HTR-8/SVneo (cell line): ENCODE data around the gene TPCN1.

Experiments
- DNase-seq: peaks from one replicate; pipeline ENCODE4 v3.0.0; 2011; ENCODE audit warnings: low spot score, mixed read lengths; ENCODE audit not compliant: insufficient read length
- FAIRE-seq: peaks from 2 replicates; lab custom pipeline; 2011; peaks lifted over from hg19 to GRCh38; lab: Jason Lieb, UNC

TPCN1 gene

DNA sequence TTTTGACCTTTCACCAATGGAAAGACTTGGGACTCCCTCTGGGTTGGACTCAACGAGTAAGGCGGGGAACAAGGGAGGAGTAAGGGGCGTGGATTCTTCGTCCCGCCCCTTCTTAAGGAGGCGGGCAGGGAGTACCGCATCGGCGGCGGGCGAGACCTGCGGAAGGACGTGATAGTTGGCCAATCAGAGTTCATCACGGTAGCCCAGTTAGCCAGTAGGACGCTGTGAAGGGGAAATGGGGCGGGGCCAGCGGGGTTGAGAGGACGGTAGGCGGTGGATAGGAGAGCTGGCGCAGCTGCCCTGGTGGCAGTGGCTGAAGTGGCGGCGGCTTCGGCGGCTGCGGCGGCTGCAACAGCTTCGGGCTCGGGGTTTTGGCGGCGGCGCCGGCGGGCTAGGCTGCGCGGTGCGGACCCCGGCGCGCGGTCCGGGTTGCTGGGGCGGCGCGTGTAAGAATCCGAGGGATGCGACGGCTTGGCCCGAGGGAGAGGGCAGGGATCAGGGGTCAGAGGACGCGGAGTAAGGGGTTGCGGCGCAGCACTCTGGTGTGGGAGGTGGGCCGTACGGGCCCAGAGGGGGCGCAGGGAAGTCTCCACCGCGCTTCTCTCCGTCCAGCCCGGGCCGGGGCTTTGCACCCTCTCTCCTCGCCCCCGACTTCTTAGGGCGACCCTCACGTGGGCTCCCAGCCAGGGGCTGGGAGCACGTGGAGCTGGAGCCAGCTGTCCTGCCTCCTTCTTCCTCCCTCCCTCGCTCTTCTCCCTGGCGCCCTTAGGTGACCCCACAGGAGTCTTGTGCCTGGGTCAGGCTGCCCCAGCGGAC lies at the start of gene TPCN1:
TSS of gene TPCN1 (plus strand) at position 284 of the 816 bp plus-strand sequence. CDS start 5,389 bp downstream, outside the sequence.
- peak; percentile 89 for FAIRE-seq
- peak; percentile 99 for DNase-seq

DNA sequence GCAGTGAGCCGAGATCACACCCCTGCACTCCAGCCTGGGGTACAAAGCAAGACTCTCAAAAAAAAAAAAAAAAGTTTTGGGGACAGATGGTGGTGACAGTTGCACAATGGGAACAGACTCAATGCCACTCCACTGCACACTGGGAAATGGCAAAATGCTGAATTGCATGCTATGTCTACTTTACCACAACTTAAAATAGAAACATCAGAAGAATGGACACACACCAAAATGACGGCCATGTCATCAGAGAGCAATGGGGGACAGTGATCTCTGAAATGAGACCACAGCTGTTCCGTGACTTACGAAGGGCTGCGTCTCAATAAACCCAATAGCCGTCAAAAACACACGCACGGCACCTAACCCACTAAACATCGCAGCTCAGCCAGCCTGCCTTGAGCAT lies 49.7 kb upstream of the TPCN1 start:
- no peak for DNase-seq

DNA sequence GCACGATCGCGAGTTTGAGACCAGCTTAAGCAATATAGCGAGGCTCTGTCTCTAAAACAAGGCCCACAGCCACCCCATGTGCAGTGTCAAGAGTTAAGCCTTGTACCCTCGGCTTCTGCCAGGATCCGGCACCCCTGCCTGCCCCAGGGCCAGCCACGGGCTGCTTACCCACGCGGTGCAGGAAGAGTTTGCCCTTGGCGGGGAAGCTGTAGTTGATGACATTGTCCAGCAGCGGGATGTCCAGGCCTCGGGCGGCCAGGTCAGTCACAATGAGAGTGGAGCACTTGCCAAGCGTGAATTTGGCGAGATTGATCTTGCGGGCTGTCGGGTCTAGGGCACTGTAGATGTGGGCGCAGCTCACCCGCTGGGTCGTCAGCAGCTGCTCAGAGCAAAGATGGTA lies 49.1 kb upstream of the TPCN1 start:
- no peak for FAIRE-seq

More for the DNA sequence above, 49.7 kb upstream of the TPCN1 start:
- FAIRE-seq = no peak

DNA sequence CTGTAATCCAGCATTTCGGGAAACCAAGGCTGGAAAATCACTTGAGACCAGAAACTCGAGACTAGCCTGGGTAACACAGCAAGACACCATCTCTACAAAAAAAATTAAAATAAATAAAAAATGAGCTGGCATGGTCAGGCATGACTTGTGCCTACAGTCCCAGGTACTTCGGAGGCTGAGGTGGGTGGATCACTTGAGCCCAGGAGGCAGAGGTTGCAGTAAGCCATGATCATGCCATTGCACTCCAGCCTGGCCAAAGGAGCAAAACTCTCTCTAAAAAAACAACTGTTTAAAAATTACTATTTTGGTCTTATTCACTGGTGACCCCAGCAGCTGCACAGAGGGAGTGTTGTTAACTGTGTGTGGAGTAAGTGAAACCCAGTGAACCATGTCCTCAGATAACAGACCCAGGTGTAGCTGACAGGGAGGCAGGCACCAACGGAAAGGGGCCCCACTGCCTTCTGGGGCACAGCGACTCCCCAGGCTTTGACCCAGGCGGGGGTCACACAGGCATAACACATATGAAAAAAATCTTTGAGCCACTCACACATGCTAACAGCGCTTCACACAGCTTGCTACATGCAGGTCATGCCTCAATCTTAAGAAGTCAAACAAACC lies 48.1 kb upstream of the TPCN1 start:
- DNase-seq (no peak), FAIRE-seq (no peak)

More for the DNA sequence above, 49.1 kb upstream of the TPCN1 start:
- DNase-seq = no peak

- FAIRE-seq = peak; percentile 23
Measured at GRCh38 chr12:113174461-113175384, 46.5 kb upstream of the TPCN1 start.

GRCh38 chr12:113179023-113179422 lies 42.2 kb upstream of the TPCN1 start:
- DNase-seq = no peak
- FAIRE-seq = no peak

More at GRCh38 chr12:113174461-113175384, 46.5 kb upstream of the TPCN1 start:
- peak; percentile 79 for DNase-seq

DNA sequence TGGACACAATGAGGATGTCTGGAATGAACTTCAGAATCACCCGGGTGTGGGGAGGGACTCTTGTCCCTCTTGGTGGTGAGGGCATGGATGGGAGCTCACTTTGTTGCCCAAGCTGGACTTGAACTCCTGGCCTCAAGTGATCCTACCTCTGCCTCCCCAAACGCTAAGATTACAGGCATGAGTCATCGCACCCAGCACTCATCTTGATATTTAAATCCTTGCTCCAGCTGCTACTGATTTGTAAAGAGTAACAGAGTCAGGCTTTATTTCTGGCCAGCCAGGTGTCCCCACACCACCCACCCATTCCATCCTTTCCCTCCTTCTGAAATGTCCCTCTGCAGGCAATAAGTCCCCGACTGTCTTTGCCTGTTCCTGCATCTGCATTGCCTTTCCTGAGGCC lies 40.9 kb upstream of the TPCN1 start:
- FAIRE-seq = no peak
- DNase-seq = no peak

- no peak for FAIRE-seq
Measured at GRCh38 chr12:113181975-113182374, 39.3 kb upstream of the TPCN1 start.

DNA sequence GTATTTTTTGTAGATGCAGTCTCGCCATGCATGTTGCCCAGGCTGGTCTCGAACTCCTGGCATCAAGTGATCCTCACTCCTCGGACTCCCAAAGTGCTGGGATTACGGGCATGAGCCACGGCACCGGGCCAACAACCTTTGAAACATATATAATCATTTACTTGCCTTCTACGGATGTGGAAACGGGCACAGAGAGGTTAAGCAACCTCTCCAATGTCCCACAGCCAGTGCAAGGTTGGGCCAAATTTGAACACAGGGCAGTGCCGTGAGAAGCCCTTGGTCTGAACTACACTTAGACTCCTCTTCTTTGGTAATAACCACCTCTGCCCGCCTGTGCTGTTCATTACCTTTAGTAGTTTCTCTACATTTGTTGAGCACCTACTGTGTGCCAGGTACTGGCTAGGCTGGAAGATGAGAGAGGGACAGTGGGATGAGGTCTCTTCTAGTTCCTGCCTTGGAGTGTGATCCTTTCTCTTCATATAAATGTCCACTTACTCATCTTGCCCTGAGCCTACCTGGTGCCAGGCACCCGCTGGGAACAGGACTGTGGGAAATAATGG lies 38.2 kb upstream of the TPCN1 start:
- FAIRE-seq (no peak), DNase-seq (no peak)

More at GRCh38 chr12:113181975-113182374, 39.3 kb upstream of the TPCN1 start:
- no peak for DNase-seq

DNA sequence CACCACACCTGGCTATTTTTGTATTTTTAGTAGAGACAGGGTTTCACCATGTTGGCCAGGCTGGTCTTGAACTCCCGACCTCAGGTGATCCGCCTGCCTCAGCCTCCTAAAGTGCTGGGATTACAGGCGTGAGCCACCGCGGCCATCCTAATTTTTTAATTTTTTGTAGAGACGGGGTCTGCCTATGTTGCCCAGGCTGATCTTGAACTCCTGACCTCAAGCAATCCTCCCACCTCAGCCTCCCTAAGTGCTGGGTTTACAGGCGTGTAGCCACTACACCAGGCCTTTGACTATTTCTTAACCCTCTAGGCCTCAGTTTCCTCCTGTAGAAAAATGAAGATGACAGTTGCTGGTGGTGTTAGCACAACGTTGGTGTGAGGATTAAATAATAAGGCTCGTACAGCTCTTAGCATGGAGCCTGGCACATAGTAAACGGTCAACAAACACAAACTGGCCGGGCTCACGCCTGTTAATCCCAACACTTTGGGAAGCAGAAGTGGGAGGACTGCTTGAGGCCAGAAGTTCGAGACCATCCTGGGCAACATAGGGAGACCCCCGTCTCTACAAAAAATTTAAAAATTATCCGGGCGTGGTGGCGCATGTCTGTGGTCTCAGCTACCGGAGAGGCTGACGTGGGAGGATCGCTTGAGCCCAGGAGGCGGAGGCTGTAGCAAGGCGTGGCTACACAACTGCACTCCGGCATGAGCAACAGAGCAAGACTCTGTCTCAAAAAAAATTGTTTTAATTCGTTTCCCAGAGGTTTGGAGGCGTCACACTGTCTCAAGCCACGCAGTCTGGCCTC lies 37.0 kb upstream of the TPCN1 start:
- FAIRE-seq = peak; percentile 44

DNA sequence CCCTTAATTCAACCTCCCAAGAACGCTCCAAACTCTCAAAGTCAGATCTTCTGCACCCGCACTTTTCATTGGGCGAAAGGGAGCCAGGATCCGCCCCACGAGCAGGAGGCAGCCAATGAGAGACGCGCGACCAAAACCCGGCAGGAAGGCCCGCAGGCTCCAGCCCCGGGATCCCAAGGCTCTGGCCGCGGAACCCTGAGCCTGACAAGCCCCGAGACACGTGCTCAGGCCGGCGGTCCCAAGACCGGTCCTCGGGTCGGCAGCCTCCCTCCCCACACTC lies 36.4 kb upstream of the TPCN1 start:
- DNase-seq (peak; percentile 90), FAIRE-seq (no peak)

More for the DNA sequence above, 37.0 kb upstream of the TPCN1 start:
- no peak for DNase-seq

DNA sequence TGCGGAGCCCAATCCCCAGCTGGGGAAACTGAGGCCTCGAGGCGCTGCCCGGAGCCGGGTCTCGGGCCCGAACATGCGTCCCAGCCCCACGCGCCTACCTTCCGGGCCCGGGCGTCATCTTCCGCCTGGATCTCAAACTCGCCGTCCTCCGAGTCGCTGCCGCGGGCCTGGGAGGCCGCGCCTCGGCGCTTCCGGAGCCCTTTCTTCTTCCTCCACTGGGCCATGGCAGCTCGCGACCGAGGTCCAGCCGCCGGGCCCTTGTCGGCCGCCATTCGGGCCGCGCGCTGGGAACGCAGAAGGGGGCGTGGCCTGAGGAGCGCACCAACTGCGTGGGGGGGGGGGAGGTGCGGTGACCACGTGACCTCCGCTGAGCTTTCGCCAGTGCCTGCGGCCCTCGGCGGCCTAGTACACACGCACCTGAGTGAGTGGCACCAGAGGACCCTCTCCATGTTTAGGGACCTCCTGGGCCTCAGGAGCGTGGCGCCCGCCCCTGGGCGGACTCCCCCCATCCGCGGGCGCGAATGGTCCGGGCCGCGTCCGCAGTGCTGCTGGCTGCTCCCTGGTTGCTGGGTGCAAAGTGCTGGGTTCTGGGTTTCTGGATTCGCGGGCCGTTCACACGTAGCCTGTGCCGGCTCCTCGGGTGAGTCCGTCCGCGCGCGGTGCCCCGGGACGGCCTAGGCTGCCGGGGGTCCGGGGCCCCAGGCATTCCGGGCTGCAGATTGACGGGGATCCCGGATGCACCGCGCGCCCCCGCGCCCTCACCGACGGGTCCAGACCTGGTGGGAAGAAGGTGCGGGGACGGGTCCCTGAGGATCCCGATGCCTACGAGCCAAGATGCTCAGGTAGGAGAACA lies 35.9 kb upstream of the TPCN1 start, which contains the start of the genes DDX54 and RITA1:
TSS of gene DDX54 (minus strand) at position 299 of the 853 bp plus-strand sequence. CDS start at position 272, 27 bp downstream.
TSS of gene RITA1 (plus strand) at position 542 of the 853 bp plus-strand sequence. CDS start 1,026 bp downstream, outside the sequence.
- FAIRE-seq = peak; percentile 28
- peak; percentile 70 for DNase-seq

DNA sequence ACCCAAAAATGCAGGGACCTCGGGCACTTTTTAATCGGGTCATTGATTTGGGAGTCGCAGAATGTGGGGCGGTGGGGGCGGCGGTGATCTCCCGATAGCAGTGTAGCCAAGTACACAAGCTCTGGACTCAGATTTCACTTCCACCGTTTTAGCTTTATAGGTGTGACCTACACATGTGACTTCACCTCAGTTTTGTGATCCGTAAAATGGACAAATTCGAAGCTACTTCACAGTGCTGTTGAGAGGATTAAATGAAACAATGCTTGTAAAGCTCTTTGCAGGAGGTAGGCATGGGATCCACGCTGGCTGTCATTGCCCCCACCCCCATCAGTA lies 35.3 kb upstream of the TPCN1 start:
- DNase-seq (peak; percentile 12), FAIRE-seq (no peak)

DNA sequence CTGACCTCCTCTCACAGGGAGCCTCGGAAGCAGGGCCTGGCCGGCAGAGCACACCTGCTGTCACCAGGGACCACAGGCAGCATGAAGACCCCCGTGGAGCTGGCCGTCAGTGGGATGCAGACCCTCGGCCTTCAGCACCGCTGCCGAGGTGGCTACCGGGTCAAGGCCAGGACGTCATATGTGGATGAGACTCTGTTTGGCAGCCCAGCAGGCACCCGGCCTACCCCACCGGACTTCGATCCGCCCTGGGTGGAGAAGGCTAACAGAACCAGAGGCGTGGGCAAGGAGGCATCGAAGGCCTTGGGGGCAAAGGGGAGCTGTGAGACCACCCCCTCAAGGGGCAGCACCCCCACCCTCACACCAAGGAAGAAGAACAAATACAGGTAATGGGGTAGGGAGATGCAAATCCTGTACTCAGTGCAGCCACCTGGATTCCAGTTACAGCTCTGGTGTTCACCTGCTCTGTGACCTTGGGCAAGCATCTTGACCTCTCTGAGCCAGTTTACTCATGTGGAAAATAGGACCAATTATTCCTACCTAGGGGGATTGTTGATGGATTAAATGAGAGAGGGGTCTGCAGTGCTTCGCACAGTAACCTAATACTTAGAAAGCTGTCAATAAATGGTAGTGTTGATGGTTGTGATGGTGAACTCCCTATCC lies 34.5 kb upstream of the TPCN1 start:
- no peak for FAIRE-seq

GRCh38 chr12:113189361-113189760 lies 31.9 kb upstream of the TPCN1 start:
- DNase-seq (no peak), FAIRE-seq (no peak)

More for the DNA sequence above, 34.5 kb upstream of the TPCN1 start:
- no peak for DNase-seq

GRCh38 chr12:113190761-113191160 lies 30.5 kb upstream of the TPCN1 start:
- FAIRE-seq (no peak), DNase-seq (peak; percentile 42)

- no peak for FAIRE-seq
- no peak for DNase-seq
Measured at GRCh38 chr12:113191227-113191626, 30.0 kb upstream of the TPCN1 start.

GRCh38 chr12:113194971-113195391 lies 26.3 kb upstream of the TPCN1 start:
- DNase-seq (peak; percentile 45), FAIRE-seq (peak; percentile 69)
